Uterus (tissue), 4 donors: ENCODE measurements around the gene DNAJB14. TPM values are rescaled to one million over a fixed set of nuclear protein-coding genes. Genes with fewer than 3 reads are reported as not detected.

Experiments used
- DNase-seq, 2 donors: peaks; one replicate each; pipeline ENCODE4 v3.0.0-alpha.2; 2019 to 2020
- H3K27ac ChIP-seq, 2 donors: fragments of 200-600 bp; sonication (generic); 1 replicate in 1 of 2; 2 replicates in 1 of 2; pipeline ENCODE4 v1.5.1; 2016 to 2018
- H3K27me3 ChIP-seq, 2 donors: fragments of 200-600 bp; sonication (generic); one replicate each; pipeline ENCODE4 v1.5.1; 2018 to 2019; ENCODE audit warnings: control low read depth in 1 of 2
- H3K36me3 ChIP-seq, 2 donors: fragments of 200-600 bp; sonication (generic); one replicate each; pipeline ENCODE4 v1.5.1; 2019; ENCODE audit warnings: control low read depth in 1 of 2
- H3K4me1 ChIP-seq, 2 donors: fragments of 200-600 bp; sonication (generic); one replicate each; pipeline ENCODE4 v1.5.1; 2018 to 2019; ENCODE audit warnings: control low read depth in 1 of 2
- H3K4me3 ChIP-seq, 2 donors: fragments of 200-600 bp; sonication (generic); 1 replicate in 1 of 2; 2 replicates in 1 of 2; pipeline ENCODE4 v1.5.1; 2018 to 2019; ENCODE audit warnings: mild to moderate bottlenecking in 1 of 2
- H3K9me3 ChIP-seq, 2 donors: fragments of 200-600 bp; sonication (generic); one replicate each; pipeline ENCODE4 v1.5.1; 2019; ENCODE audit warnings: control low read depth in 1 of 2
- CTCF ChIP-seq, 4 experiments: fragments of 200-600 bp in 2 of 4; fragments of 450-650 bp in 2 of 4; sonication (generic) in 2 of 4; IDR thresholded peaks; one replicate each; pipeline ENCODE4 v1.5.1; 2016 to 2019; ENCODE audit warnings: antibody characterized with exemption in 4 of 4, mild to moderate bottlenecking in 2 of 4, moderate library complexity in 1 of 4
- POLR2A ChIP-seq, 2 donors: fragments of 450-650 bp; IDR thresholded peaks; one replicate each; pipeline ENCODE4 v1.6.1; 2016; ENCODE audit warnings: antibody characterized with exemption in 2 of 2, mild to moderate bottlenecking in 1 of 2, moderate library complexity in 1 of 2
- intact Hi-C: fragments of 100-400 bp; cut with DNase I; formaldehyde crosslinking; loops from one replicate; pipeline ENCODE4 v1.15.1; 2023; ENCODE audit warnings: low total_unique reads
- total RNA-seq, 4 donors: library from RNA; depleted of rRNA in 3 of 4; stranded (reverse); fragments of >200 nt in 3 of 4; gene quantifications; one replicate each; pipeline versions ENCODE4 v1.1.0 to v1.2.4, GENCODE V29; 2014 to 2023
- donor health status: DM: yes; HTN: yes; CAD: no.

The DNAJB14 gene
- total RNA-seq, 4 donors from 2014 or later: 33.5 to 151 (median 71.5) TPM

- Histone ChIP-seq H3K4me3 (no peak overlapping the region), H3K9me3 (no peaks in the 10 kb centered on the region), H3K36me3 (no peaks in the 10 kb centered on the region), H3K27ac (peak overlapping the region; percentile 50 to 70), H3K4me1 (no peaks in the 10 kb centered on the region), H3K27me3 (no peaks in the 10 kb centered on the region)
- DNase-seq: no peak
- TF ChIP-seq POLR2A (IDR thresholded peaks at IDR 0.05) (no peak), CTCF (IDR thresholded peaks at IDR 0.05) (no peak)
- intact Hi-C loops: no loop called here
Observed at GRCh38 chr4:99861120-99861905, 85.1 kb downstream of the DNAJB14 start.

GRCh38 chr4:99860521-99860920 lies 85.9 kb downstream of the DNAJB14 start:
- Histone ChIP-seq H3K4me1 (no peaks in the 10 kb centered on the region), H3K4me3 (no peak overlapping the region), H3K36me3 (no peaks in the 10 kb centered on the region), H3K27ac (peak overlapping the region in 1 of 2 donors; percentile 70), H3K27me3 (no peaks in the 10 kb centered on the region), H3K9me3 (no peaks in the 10 kb centered on the region)
- intact Hi-C loops: no loop called here
- DNase-seq: no peak
- TF ChIP-seq CTCF (IDR thresholded peaks at IDR 0.05) (no peak), POLR2A (IDR thresholded peaks at IDR 0.05) (no peak)

DNA sequence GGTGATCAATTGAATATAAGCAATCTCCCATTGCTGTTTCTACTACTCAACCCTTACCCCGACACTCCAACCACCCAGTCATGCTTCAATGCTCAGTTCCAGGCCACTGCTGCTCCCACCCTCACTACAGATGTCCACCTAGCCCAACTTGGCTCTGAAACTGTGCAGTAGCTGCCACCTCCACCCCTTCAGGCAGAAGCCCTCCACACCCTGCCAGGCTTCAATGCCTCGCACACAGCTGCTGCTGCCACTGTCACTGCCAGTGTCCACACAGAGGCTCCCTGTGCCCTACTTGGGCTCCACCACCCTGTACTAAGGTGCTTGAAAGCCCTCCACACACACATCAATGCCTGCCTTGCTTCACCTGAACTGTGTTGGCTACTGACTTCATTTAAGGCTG lies 86.8 kb downstream of the DNAJB14 start:
- Histone ChIP-seq H3K4me1 (no peaks in the 10 kb centered on the region), H3K4me3 (no peak overlapping the region), H3K9me3 (no peaks in the 10 kb centered on the region), H3K27me3 (no peaks in the 10 kb centered on the region), H3K36me3 (no peaks in the 10 kb centered on the region), H3K27ac (peak overlapping the region in 1 of 2 donors; percentile 70)
- TF ChIP-seq CTCF (IDR thresholded peaks at IDR 0.05) (no peak), POLR2A (IDR thresholded peaks at IDR 0.05) (no peak)
- no peak for DNase-seq
- intact Hi-C loops: no loop called here

DNA sequence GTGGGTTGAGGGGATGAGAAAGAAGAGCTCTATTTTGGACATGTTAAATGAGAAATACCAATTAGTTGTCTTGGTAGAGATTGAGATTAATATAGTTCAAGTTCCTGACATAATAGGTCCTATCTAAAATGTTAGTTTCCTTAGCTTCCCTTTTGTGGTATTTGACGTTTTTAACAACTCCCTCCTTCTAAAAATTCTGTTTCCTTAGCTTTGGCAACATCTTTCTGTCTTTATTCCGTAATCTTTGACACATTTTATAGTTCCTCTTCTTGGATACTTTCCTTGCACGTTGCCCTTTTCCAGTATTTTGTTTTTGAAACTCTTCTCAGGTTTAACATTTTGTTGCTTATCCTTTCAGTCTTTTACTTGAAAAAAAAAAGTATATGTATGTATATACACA lies 89.1 kb downstream of the DNAJB14 start:
- intact Hi-C loops: no loop called here
- Histone ChIP-seq H3K27me3 (no peaks in the 10 kb centered on the region), H3K4me3 (no peak overlapping the region), H3K27ac (peak overlapping the region in 1 of 2 donors; percentile 62), H3K9me3 (no peaks in the 10 kb centered on the region), H3K36me3 (no peaks in the 10 kb centered on the region), H3K4me1 (no peaks in the 10 kb centered on the region)
- DNase-seq: no peak
- TF ChIP-seq CTCF (IDR thresholded peaks at IDR 0.05): no peak
- no peak for TF ChIP-seq POLR2A (IDR thresholded peaks at IDR 0.05)

DNA sequence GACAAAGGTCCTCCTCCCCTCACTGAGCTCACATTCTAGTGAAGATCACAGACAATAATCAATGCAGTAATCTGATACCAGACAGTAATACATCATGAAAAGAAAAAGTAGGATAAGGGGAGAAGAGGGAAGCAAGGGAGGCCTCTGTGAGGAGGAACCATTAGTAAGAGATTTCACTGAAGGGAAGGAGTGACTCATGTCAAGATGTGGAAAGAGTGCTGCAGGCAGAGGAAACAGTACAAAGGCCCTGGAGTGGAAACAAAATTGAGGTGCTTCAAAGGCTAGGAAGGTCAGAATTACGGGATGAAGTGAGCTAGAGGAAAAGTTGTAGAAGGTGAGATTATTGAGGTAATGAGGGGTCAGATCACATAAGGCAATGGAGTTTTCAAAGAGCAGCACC lies 90.3 kb downstream of the DNAJB14 start:
- DNase-seq: no peak
- Histone ChIP-seq H3K27me3 (no peaks in the 10 kb centered on the region), H3K36me3 (no peaks in the 10 kb centered on the region), H3K4me1 (no peaks in the 10 kb centered on the region), H3K9me3 (no peaks in the 10 kb centered on the region), H3K27ac (peak overlapping the region in 1 of 2 donors; percentile 62), H3K4me3 (no peak overlapping the region)
- no peak for TF ChIP-seq POLR2A (IDR thresholded peaks at IDR 0.05)
- TF ChIP-seq CTCF (IDR thresholded peaks at IDR 0.05): no peak
- intact Hi-C loops: no loop called here
